ENCODE measurements around the gene DIPK1C.

GRCh38 chr18:74390900-74391299 is 66.2 kb downstream of the DIPK1C start:
- TF ChIP-seq POLR2A (IDR thresholded peaks at IDR 0.05) (no peak), POLR2AphosphoS5 (IDR thresholded peaks at IDR 0.05) (no peak), CTCF (IDR thresholded peaks at IDR 0.05) (no peak)

Measured in gastroesophageal sphincter (tissue), 3 donors.